Loucy (cell line): ENCODE measurements around the gene KRTAP4-5.
"Not testable (repeated sequence)": the region's sequence is repeated elsewhere in the genome, so short reads cannot be mapped to it uniquely, and the experiment has no call there.

ENCODE experiments used
- EZH2phosphoT487 ChIP-seq: fragments of 200-600 bp; IDR thresholded peaks from 2 replicates; pipeline ENCODE4 v1.6.1; 2018; ENCODE audit warnings: antibody characterized with exemption, mild to moderate bottlenecking, moderate library complexity, borderline replicate concordance
- TF ChIP-seq, protein P1 (sequence below): fragments of 200-600 bp; sonication (generic); conservative IDR thresholded peaks from 2 replicates; pipeline ENCODE4 v1.5.1; 2014; ENCODE audit warnings: mild to moderate bottlenecking, antibody characterized with exemption, low read length

DNA sequence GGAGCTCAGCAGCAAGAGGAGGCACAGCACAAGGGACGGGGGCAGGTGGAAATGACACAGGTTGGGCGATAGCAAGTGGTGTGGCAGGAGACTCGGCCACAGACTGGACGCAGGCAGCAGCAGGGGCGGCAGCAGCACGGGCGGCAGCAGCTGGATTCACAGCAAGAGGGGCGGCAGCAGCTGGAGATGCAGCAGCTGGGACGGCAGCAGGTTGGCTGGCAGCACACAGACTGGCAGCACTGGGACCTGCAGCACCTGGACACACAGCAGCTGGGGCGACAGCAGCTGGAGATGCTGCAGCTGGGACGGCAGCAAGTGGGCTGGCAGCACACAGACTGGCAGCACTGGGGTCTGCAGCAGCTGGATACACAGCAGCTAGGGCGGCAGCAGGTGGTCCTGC, 9.8 kb downstream of the KRTAP4-5 start:
- TF ChIP-seq, protein P1, sequence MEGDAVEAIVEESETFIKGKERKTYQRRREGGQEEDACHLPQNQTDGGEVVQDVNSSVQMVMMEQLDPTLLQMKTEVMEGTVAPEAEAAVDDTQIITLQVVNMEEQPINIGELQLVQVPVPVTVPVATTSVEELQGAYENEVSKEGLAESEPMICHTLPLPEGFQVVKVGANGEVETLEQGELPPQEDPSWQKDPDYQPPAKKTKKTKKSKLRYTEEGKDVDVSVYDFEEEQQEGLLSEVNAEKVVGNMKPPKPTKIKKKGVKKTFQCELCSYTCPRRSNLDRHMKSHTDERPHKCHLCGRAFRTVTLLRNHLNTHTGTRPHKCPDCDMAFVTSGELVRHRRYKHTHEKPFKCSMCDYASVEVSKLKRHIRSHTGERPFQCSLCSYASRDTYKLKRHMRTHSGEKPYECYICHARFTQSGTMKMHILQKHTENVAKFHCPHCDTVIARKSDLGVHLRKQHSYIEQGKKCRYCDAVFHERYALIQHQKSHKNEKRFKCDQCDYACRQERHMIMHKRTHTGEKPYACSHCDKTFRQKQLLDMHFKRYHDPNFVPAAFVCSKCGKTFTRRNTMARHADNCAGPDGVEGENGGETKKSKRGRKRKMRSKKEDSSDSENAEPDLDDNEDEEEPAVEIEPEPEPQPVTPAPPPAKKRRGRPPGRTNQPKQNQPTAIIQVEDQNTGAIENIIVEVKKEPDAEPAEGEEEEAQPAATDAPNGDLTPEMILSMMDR, result not testable (repeated sequence)
- not testable (repeated sequence) for TF ChIP-seq EZH2phosphoT487
